Activated CD4-positive, alpha-beta T cell treated with anti-CD3 and anti-CD28 coated beads, Interleukin-2, amount 50 U/mL, for 1 hour (primary cell): ENCODE measurements around the gene GALNS.

ENCODE experiments used
- DNase-seq: peaks from one replicate; pipeline ENCODE4 v3.0.0-alpha.2; 2020

The GALNS gene

DNA sequence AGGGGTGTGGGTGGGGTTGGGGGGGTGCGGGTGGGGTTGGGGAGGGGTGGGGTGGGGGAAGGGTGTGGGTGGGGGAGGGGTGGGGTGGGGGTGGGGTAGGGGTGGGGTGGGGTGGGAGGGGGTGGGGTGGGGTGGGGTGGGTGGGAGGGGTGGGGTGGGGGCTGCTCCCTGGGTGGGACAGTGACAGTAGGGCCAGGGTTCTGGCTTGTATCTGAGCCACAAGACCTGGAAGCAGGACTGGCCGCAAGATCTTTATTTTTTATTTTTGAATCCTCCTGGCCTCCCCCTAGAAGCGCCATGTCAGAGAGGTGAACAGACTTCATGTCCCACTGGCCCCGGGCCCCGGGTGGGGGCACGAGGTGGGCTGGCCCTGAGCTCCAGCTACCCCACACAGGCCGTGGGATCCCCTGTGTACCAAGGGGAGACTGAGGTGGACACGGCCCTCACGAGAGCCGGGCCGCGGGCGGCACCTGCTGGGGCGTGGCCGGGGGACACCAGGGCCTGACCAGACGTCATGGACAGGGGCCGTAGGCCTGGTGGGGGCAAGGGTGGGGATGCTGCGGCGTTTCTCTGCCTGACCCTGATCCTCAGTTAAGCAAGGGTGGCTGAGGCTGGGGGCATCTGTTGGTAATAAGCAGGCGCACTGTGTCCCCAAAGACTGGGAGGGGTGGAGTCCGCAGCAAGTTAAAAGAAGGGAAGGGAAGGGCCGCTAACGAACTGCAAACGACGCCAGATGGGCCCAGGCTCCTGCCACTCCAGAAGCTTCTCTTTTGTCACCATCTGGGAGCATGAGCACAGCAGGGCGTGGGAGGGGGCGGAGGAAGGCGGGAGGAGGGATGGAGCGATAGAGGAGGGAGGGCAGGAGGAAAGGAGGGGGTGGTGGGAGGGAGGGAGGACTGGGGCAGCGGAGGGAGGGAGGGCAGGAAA, 32.0 kb upstream of the GALNS start:
- no peak for DNase-seq

DNA sequence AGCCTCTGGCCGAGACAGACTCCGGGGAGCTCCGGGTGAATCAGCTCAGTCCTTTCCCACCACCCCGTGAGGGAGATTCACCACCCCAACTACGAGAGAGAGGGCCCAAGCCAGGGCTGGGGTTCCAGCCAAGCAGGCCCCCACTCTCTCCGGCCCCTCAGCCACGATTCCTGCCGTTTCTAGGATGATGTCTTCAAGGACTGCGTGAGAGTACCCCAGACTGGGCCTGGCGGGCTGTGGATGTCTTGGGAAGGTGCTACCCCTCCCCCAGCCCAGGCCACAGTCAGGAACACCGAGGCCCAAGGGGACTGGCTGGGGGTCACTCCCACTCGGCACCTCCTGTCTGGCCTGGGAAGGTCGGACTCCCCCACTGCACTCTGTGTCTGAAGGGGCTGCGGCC, 31.3 kb upstream of the GALNS start:
- DNase-seq, result no peak

DNA sequence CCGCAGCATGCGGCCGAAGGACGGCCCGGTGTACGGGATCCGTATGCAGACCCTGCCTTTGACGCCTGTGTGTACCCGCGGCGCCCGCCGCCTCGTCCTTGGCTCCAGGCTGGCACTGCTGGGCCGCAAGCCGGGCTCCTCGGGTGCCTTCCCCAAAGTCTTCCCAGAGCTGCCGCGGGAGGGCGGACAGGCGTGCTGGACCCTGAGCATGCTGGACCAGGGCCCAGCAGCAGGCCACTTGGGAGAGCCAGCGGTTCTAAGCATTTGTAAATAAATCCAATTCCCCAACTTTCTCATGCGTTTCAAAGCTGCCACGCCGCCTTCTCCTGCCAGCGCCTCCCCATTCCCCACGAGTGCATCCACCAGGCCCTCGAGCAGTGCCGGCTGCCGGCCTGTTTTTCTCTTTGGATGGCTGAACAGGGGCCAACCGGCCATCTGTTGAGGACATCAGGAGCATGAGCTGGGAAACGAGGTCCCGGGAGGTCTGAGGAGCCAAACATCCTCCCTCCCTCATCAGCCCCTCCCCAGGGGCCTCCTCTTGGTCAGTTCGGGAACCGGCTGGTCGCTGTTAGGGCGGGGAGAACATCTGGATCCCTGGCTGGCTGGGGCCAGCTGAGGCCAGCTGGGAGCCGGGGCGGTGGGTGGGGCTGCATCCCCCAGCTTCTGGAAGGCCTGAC, 30.2 kb upstream of the GALNS start:
- DNase-seq, result no peak

DNA sequence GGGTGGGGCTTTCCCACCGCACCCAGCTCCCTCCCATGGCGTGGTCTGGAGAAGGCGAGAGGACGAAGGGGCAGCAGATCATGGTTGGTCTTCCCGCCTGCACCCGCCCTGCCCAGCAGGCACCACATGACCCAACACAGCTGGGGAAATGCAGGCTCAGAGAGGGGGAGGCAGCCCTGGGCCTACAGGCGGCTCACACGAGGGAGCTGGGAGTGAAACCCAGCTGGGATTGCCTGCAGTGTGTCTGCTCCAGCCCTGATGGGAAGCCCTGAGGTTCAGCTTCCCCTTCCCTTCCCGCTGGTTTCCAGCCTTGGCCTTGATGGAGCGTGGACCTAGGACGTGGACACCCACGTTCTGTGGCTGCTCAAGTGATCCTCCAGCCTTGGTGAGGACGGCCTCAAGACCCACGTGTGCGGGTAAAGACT, 29.7 kb upstream of the GALNS start:
- DNase-seq, result no peak

DNA sequence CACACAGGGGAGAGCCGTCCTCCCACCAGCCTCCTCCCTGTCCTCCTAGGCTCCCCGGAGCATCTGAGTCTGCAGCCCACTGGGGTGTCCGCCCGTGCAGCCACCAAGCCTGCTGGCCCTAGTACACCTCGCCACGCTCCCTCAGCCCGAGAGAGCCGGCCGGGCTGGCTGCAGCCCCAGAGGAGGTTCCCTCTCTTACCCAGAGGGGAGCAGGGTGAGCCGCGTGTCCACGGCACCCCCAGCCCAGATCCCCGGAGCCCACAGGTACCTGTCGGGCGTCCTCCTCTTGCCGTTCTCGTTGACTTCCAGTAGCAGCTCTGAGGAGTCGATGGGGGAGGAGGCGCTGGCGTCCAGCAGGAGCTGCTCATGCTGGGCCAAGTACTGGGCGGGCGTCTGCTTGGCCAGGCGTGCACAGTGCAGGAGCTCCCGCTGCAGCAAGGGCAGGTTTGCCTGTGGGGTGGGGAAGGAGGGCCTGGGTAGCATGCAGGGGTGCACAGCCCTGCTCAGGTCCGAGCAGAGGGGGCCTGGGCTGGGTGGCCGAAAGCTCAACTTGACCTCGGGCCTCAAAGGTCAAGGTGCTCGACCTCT, 29.0 kb upstream of the GALNS start:
- no peak for DNase-seq

DNA sequence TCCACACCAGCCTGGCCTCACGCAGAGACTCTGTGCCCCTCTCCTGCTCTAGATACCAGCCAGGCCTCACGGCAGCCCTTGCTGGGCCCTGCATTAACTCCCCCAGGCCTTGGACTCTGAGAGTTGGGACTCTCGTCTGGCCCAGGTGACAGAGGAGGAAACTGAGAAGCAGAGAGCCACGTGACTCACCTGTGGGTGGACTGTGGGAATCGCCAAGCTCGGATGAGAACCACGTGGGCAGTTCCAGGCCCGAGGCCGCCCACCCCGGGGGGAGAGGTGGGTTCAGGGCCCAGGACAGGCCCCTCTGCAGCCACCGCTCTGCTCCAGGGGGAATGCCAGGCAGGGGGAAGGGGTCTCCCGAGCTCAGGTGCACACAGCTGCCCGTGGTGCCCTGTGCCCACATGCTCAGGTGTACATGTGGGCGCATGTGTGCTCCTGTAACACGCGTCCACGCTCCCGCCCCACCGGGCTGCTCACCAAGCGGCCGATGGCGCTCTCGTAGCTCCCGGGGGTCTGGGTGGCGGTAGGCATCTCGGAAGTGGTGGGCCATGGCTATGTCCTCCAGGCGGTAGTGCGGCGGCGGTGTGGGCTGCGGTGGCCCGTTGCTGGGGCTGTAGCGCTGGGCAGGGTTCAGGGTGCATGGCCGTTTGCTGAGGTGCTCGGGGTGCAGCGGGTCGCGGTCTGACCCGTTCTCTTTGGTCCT, 28.0 kb upstream of the GALNS start:
- DNase-seq, result no peak

DNA sequence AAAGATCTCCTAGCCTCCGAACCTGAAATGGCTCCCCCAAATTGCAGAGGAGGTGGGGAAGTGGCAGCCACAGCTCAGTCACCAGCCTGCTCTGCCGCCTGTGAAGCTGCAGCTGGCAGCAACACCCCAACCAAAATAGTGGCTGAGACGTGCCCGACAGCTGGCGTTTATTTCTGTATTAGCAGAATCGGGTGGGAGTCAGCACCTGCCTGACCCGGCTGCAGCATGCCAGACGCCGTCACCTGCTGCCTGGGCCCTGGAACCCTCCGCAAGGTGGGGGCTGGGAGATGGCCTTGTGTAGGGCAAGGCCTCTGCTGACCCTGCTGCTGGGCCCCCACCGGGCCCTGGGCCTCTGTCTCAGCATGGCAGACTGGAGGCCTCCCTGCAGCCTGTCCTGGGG, 27.2 kb upstream of the GALNS start:
- DNase-seq, result no peak

DNA sequence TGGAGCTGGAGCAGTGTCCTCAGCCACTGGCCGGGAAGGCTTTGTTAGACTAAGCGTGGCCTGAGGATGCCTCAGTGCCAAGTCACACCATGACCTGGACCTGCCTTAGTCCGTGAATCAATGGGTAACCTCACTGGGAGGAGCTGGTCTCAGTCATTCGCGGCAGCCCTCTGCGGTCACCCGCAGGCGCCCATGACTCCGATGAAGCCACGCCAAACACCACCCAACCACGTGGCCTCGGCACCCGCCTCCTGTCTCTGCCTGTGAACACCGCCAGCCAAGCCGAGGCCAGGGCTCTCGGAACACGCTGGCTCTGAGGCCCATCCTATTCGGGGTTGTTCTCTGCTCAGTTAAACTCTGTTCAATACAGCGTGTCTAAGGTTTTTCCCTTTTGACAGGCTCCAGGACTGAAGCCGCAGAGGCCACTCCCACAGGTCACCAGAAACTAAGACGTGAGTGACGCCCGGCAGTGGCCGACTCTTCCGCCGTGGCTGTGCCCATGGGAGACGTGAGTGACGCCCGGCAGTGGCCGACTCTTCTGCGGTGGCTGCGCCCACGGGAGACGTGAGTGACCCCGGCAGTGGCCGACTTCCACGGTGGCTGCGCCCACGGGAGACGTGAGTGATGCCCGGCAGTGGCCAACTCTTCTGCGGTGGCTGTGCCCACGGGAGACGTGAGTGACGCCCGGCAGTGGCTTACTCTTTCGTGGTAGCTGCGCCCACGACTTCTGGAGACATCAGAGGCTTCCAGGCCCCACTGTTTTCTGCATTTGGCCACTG, 26.6 kb upstream of the GALNS start:
- no peak for DNase-seq

DNA sequence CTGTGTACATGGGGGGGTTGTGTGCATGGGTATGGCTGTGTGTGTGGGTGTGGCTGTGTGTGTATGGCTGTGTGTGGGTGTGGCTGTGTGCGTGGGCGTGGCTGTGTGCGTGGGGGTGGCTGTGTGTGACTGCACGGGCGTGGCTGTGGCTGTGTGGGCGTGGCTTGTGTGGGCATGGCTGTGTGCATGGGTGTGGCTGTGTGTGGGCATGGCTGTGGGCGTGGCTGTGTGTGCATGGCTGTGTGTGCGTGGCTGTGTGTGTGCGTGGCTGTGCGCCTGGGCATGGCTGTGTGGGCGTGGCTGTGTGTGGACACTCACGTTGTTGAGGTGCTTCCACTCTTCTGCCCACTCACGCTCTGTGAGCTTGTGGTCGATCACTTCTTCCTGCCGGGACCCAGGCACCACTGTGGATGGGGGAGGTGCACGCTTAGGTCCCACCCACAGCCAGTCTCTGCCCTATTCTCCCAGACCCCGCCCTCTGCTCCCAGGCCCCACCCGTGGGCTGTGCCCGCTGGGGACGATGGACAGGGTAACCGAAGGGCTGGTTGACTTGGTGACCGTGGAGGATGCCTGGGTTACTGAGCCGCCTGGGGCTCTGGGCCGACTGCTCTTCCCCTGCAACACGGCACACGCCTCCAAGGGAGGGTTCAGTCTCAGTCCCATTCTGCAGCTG, 25.7 kb upstream of the GALNS start:
- DNase-seq, result no peak

DNA sequence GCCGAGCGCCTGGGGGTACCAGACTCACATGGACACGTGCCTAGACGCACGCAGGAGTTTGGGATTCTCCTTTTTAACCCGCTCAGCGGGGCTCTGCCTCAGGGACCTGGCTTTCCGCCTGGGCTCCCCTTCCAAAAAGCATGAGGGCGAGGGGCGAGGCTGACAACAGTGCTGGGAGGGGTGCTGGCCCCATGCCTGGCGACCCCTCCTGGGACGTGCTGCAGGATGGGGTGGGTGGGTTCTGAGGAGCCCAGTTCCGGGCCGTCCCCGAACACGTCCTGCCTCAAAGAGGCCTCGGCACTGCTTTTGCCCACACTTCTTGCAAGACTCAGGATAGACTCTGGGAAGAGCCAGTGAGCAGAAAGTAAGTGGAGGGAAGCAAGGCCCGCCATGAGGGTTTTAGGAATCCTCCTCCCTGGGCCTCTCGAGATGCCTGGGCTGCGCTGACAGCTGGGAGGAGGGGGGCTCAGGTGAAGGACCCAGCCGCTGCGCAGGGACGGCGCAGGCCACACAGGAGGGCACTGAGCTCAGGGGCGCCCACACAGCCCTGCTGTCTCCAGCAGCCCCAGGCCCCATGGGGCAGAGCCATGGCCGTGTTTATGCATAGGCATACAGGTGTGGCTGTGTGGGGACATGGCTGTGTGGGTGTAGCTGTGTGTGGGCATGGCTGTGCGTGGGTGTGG, 25.1 kb upstream of the GALNS start:
- DNase-seq, result no peak

DNA sequence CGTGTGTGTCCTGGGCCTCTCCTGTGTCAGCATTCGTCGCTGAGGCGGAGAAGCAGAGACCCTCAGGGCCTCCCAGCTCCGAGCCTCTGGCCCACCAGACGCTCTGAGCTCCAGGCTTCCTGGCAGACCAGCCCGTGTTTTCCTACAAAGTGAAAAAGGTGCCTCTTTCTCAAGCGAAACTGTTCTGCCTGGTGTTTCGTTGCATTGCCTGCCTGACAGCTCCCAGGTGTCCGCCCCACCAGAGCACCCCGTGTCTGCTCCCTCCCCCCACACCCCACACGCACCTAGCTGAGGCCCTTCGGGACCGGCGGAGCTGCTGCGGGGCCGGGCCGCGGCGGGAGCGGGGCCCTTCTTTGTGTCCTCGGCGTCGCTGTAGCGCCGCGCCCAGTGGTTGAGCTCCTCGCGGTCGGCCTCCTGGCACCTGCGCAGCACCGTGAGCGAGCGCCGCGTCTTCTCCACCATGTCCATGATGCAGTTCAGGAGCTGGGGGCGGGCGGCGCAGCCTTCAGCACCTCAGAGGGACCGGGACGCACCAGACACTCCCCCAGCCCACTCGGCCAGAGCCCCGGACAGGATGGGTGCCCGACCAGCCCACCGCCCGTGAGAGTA, 24.4 kb upstream of the GALNS start:
- DNase-seq, result no peak

DNA sequence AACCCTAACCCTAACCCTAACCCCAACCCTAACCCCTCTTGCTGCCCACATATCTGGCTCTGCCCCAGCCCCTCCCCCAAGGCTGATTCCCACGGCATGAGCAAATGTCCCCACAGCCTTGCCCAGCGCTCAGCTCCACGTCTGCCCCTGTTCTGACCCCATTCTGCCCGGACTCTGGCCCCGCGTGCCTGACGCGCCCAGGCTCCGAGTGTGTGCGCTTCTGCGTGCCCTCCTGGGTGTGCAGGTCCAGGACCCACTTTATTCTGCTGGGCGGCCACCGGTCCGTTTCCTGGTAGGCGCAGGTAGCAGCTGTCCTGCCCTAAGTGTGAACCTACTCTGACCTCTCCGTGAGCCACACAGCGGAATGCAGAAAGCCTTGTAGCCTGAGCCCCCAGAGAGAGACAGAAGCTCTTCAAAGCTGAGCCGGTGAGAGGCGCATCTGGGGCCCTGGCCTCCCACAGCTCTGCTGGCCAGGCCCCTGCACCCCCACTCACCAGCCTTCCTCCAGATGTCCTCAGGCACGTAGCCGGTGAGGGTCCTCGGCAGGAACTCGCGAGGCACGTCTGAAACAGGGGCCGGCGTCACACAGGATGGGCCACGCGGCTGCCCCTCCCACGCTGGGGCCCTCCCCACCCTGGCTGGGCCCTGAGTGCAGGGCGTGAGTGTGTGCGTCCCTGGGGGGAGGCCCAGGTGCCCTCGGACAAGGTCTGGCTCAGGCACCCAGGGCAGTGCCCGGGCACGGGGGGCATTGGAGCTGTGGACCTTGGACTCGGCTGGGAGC, 23.7 kb upstream of the GALNS start:
- DNase-seq, result no peak

DNA sequence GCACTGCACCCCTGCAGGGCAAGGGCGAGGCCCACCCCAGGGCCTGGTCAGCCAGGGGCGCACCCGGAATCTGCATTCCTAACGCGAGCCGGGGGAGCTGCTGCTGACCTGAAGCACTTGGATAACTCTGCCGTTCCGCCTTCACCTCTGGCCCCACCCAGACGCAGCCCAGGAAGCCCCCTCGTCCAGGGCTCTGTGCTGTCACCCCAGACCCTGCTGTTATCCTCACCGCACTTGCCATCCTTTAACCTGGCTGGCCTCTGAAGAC, 23.0 kb upstream of the GALNS start:
- DNase-seq, result no peak

DNA sequence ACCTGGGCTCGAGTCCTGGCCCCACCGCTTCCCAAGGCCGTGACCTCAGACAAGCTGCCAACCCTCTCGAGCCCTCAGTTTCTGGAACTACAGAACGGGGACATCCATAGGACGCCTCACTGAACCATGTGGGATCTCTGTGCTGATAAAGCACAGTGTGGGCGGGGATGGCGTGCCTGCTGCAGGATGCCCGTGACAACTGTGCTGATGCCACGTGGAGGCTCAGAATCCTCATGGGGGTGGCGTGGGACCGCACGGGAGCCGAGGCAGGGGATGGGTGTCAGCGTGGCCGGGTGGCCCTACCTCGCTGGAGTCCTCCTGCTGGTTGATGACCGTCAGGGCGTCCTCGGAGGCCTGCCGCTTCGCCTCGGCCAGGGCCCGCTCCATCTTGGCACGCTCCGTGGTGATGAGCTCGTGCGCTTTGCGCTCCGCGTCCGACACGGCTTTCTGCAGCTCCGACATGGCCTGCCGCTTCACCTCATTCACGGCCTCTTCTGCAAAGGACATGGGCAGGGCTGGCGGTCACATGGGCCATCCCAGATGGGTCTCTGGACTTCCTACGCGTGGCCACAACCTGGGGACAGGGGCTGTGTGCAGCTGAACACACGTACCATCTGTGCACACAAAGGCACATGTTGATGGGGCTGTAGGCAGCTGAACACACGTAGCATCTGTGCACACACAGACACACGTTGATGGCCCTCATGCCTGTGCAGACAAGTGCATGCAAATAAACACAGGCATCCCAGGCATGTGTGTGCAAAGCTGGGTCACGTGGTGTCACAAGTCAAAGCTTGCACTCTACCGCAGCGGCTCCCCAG, 22.4 kb upstream of the GALNS start:
- DNase-seq, result no peak

DNA sequence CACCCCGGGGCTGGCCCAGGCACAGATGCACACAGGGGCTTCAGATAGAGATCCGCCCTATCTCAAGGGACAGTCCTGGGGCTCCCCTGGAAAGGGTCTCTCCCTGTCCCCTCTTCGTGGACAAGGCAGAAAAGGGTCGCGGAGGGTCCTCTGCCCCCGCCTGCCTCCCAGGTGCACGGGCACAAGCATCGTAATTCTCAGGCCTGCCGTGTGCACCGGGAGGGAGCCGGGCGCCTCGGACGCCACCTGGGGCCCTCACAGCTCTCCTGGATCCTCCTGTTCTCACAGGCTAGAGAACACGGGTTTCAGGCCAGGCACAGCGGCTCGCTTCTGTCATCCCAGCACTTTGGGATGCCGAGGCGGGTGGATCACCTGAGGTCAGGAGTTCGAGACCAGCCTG, 21.6 kb upstream of the GALNS start:
- DNase-seq, result no peak

DNA sequence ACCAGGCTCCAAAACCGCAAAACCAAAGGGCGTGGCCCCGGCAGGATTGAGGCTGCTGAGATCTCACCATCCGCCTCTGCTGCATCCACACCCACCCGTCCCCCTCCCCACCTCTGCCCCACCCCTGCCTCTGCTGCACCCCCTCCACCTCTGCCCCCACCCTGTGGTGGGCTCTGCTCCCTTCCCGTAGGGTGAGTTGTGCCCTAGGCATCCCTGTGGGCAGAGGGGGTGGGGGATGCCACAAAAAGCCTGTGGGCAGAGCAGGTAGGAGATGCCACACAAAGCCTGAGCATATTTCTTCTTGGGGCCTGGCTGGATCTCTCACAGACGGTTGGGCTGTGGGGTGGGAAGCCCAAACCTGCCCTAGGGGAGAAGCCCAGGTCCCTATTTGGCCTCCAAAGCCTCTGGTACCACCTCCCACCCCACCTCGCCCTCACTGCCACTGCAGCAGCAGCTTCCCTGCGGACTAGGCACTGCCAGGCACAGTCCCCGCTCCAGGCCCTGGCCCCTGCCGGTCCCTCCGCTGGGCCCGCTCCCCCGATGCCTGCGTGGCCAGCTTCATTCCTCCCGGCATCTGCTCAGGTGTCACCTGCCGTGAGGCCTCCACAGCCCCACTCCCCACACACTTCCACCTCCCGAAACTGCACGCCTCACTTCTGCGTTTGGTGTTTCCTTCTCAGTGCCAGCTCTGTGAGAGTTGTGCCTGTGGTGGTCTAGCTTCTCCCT, 21.0 kb upstream of the GALNS start:
- no peak for DNase-seq

DNA sequence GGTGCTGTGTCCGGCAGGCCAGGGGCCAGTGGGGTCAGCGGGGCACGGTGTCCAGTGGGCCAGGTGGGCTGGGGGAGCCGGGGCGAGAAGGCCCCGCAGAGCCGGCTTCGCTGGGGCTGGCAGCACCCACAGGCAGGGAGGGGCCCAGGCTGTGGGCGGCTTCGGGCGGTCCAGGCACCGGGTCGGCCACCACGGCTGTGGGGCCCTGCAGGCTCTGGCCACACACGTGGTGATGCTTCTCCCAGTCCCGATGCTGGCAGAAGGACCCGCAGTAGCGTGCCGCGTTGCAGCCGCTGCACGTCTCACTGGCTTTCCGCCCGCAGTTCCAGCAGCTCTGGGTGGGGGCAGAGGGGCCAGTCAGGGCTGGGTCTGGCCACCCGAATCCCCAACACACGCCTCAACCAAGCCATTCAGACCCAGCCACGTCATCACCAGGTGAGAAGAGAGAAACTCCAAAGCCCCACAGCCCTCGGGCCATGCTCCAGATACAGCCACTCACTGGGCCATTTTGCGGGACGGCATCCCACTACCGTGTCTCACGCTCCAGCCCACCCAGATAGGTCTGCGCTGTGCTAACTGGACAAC, 20.3 kb upstream of the GALNS start:
- DNase-seq, result no peak

DNA sequence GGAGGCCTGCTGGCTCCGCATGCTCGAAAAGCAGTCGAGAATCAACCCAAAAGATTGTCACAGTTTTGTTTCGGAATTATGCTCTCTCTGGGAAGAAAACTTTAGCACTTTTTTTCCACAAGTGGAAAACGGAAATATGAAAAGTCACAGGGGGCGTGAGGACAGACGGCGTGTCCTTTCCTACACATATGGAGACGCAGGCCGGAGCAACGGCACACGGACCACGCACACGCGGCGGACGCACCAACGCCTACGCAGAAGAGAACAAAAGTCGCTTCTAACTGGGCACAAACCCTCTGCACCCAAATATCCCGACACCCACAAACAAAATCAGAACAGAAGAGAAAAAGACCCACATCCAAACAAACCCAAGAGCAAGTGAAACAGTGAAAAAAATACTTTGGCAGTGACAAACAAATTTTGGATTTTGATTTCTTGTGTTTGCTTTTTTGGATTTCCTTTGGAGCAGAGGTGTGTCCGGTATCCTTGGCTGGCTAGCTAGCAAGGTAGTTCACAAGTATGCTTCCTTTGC, 19.0 kb upstream of the GALNS start:
- no peak for DNase-seq
